ENCODE measurements around the gene IDH3A. TPM values are rescaled to one million over a fixed set of nuclear protein-coding genes. Genes with fewer than 3 reads are reported as not detected.

The IDH3A gene
- polyA plus RNA-seq (ENCODE audit: insufficient read length in 4 of 4), result 10 to 100 TPM; 38.0 to 58.9 (median 58.0) TPM

GRCh38 chr15:78149068-78149804 is at the start of gene IDH3A:
TSS of gene IDH3A (plus strand) at chr15:78149362. CDS start at chr15:78149404, 42 bp downstream.
- peak; percentile 95 to 98 (median 96) for DNase-seq (ENCODE audit: low read depth in 4 of 4, low spot score in 3 of 4)

GRCh38 chr15:78100886-78101285 is 48.3 kb upstream of the IDH3A start:
- no peak for DNase-seq (ENCODE audit: low read depth in 4 of 4, low spot score in 3 of 4)

GRCh38 chr15:78101423-78102105 is 47.6 kb upstream of the IDH3A start:
- DNase-seq (ENCODE audit: low read depth in 4 of 4, low spot score in 3 of 4), result no peak

GRCh38 chr15:78102211-78102610 is 47.0 kb upstream of the IDH3A start:
- DNase-seq (ENCODE audit: low read depth in 4 of 4, low spot score in 3 of 4), result no peak

- no peak for DNase-seq (ENCODE audit: low read depth in 4 of 4, low spot score in 3 of 4)
Measured at GRCh38 chr15:78102741-78103140, 46.4 kb upstream of the IDH3A start.

- DNase-seq (ENCODE audit: low read depth in 4 of 4, low spot score in 3 of 4), result no peak
Measured at GRCh38 chr15:78103406-78104118, 45.6 kb upstream of the IDH3A start.

- DNase-seq (ENCODE audit: low read depth in 4 of 4, low spot score in 3 of 4), result no peak
Measured at GRCh38 chr15:78104119-78104479, 45.1 kb upstream of the IDH3A start.

GRCh38 chr15:78104566-78105475 is 44.3 kb upstream of the IDH3A start:
- DNase-seq (ENCODE audit: low read depth in 4 of 4, low spot score in 3 of 4), result no peak

- DNase-seq (ENCODE audit: low read depth in 4 of 4, low spot score in 3 of 4), result no peak
Measured at GRCh38 chr15:78105476-78106241, 43.5 kb upstream of the IDH3A start.

- no peak for DNase-seq (ENCODE audit: low read depth in 4 of 4, low spot score in 3 of 4)
Measured at GRCh38 chr15:78107471-78107870, 41.7 kb upstream of the IDH3A start.

GRCh38 chr15:78108300-78109084 is 40.7 kb upstream of the IDH3A start:
- DNase-seq (ENCODE audit: low read depth in 4 of 4, low spot score in 3 of 4), result no peak

- DNase-seq (ENCODE audit: low read depth in 4 of 4, low spot score in 3 of 4), result no peak
Measured at GRCh38 chr15:78109156-78109555, 40.0 kb upstream of the IDH3A start.

GRCh38 chr15:78110096-78110495 is 39.1 kb upstream of the IDH3A start:
- no peak for DNase-seq (ENCODE audit: low read depth in 4 of 4, low spot score in 3 of 4)

GRCh38 chr15:78110916-78111475 is 38.2 kb upstream of the IDH3A start:
- DNase-seq (ENCODE audit: low read depth in 4 of 4, low spot score in 3 of 4), result no peak

- no peak for DNase-seq (ENCODE audit: low read depth in 4 of 4, low spot score in 3 of 4)
Measured at GRCh38 chr15:78111788-78112187, 37.4 kb upstream of the IDH3A start.

- no peak for DNase-seq (ENCODE audit: low read depth in 4 of 4, low spot score in 3 of 4)
Measured at GRCh38 chr15:78112551-78112950, 36.6 kb upstream of the IDH3A start.

- DNase-seq (ENCODE audit: low read depth in 4 of 4, low spot score in 3 of 4), result no peak
Measured at GRCh38 chr15:78120523-78120922, 28.6 kb upstream of the IDH3A start.

- no peak for DNase-seq (ENCODE audit: low read depth in 4 of 4, low spot score in 3 of 4)
Measured at GRCh38 chr15:78125267-78125666, 23.9 kb upstream of the IDH3A start.

- no peak for DNase-seq (ENCODE audit: low read depth in 4 of 4, low spot score in 3 of 4)
Measured at GRCh38 chr15:78127882-78128281, 21.3 kb upstream of the IDH3A start.
